Mesenchymal stem cell (in vitro differentiated cells and primary cell): ENCODE results near the gene CTDSP2. TPM values are rescaled to one million over a fixed set of nuclear protein-coding genes. Genes with fewer than 3 reads are reported as not detected.

Experiments used
- DNase-seq: peaks from one replicate; pipeline ENCODE4 v3.0.0-alpha.2; 2013
- H2AFZ ChIP-seq: one replicate; pipeline ENCODE4 v1.6.1; 2013; ENCODE audit warnings: low read depth, mild to moderate bottlenecking, control low read depth, inconsistent platforms, low read length, moderate library complexity
- H2AK5ac ChIP-seq: 2 replicates; pipeline ENCODE4 v1.6.1; 2013; ENCODE audit warnings: low read length, moderate library complexity, mild to moderate bottlenecking, inconsistent platforms; ENCODE audit not compliant: severe bottlenecking
- H2BK120ac ChIP-seq: one replicate; pipeline ENCODE4 v1.6.1; 2013; ENCODE audit warnings: low read depth, mild to moderate bottlenecking, inconsistent platforms, low read length, moderate library complexity
- H2BK12ac ChIP-seq, 2 experiments: one replicate each; pipeline ENCODE4 v1.6.1; 2013; ENCODE audit warnings: inconsistent platforms in 2 of 2, low read length in 2 of 2, mild to moderate bottlenecking in 2 of 2, moderate library complexity in 2 of 2, control low read depth in 1 of 2
- H2BK15ac ChIP-seq: one replicate; pipeline ENCODE4 v1.6.1; 2013; ENCODE audit warnings: mild to moderate bottlenecking, low read depth, inconsistent platforms; ENCODE audit not compliant: poor library complexity, severe bottlenecking
- H2BK5ac ChIP-seq: 2 replicates; pipeline ENCODE4 v1.6.1; 2013; ENCODE audit warnings: low read depth, mild to moderate bottlenecking, low read length, control low read depth, inconsistent platforms; ENCODE audit not compliant: poor library complexity, severe bottlenecking
- H3K14ac ChIP-seq, 2 experiments: one replicate each; pipeline ENCODE4 v1.6.1; 2013; ENCODE audit warnings: inconsistent platforms in 2 of 2, low read length in 2 of 2, control low read depth in 1 of 2, mild to moderate bottlenecking in 1 of 2, moderate library complexity in 1 of 2
- H3K18ac ChIP-seq, 2 experiments: one replicate each; pipeline ENCODE4 v1.6.1; 2013; ENCODE audit warnings: inconsistent platforms in 2 of 2, low read length in 2 of 2, control low read depth in 1 of 2, low read depth in 1 of 2, mild to moderate bottlenecking in 1 of 2
- H3K23ac ChIP-seq, 2 experiments: one replicate each; pipeline ENCODE4 v1.6.1; 2013; ENCODE audit warnings: inconsistent platforms in 2 of 2, low read length in 2 of 2, mild to moderate bottlenecking in 2 of 2, moderate library complexity in 2 of 2, control low read depth in 1 of 2
- H3K27ac ChIP-seq: 2 replicates; pipeline ENCODE4 v1.5.1; 2013; ENCODE audit warnings: mild to moderate bottlenecking, moderate library complexity, low read length, control low read depth, inconsistent platforms; ENCODE audit not compliant: poor library complexity, severe bottlenecking
- H3K27me3 ChIP-seq, 2 experiments: 2 replicates each; pipeline versions ENCODE4 v1.6.1 to v1.7.0; 2013; ENCODE audit warnings: low read length in 2 of 2, mild to moderate bottlenecking in 2 of 2, moderate library complexity in 2 of 2, control low read depth in 1 of 2, inconsistent platforms in 1 of 2; ENCODE audit not compliant: control insufficient read depth in 1 of 2, insufficient read depth in 1 of 2
- H3K36me3 ChIP-seq, 2 experiments: 2 replicates each; pipeline versions ENCODE4 v1.6.1 to v1.7.0; 2013; ENCODE audit warnings: low read length in 2 of 2, control low read depth in 1 of 2, inconsistent platforms in 1 of 2, low read depth in 1 of 2, mild to moderate bottlenecking in 1 of 2; ENCODE audit not compliant: insufficient read depth in 2 of 2, control insufficient read depth in 1 of 2
- H3K4ac ChIP-seq, 2 experiments: one replicate each; pipeline ENCODE4 v1.6.1; 2013; ENCODE audit warnings: inconsistent platforms in 2 of 2, low read length in 2 of 2, mild to moderate bottlenecking in 2 of 2, moderate library complexity in 2 of 2, control low read depth in 1 of 2, low read depth in 1 of 2
- H3K4me1 ChIP-seq: 2 replicates; pipeline ENCODE4 v1.6.1; 2013; ENCODE audit warnings: low read depth, low read length, control low read depth; ENCODE audit not compliant: control insufficient read depth, insufficient read depth
- H3K4me2 ChIP-seq: 2 replicates; pipeline ENCODE4 v1.6.1; 2013; ENCODE audit warnings: low read length, mild to moderate bottlenecking, inconsistent platforms; ENCODE audit not compliant: poor library complexity, severe bottlenecking
- H3K4me3 ChIP-seq, 2 experiments: 2 replicates each; pipeline versions ENCODE4 v1.5.1 to v1.7.0; 2013; ENCODE audit warnings: low read length in 2 of 2, mild to moderate bottlenecking in 2 of 2, control low read depth in 1 of 2, low read depth in 1 of 2; ENCODE audit not compliant: insufficient read depth in 1 of 2
- H3K79me1 ChIP-seq: replicated peaks from 2 replicates; pipeline ENCODE4 v1.6.1; 2013; ENCODE audit warnings: mild to moderate bottlenecking, control low read depth, low read length, inconsistent platforms; ENCODE audit not compliant: poor library complexity, severe bottlenecking
- H3K9ac ChIP-seq: 2 replicates; pipeline ENCODE4 v1.7.0; 2013; ENCODE audit warnings: mild to moderate bottlenecking, low read length, moderate library complexity
- H3K9me3 ChIP-seq: 2 replicates; pipeline ENCODE4 v1.7.0; 2013; ENCODE audit warnings: mild to moderate bottlenecking, low read length; ENCODE audit not compliant: control insufficient read depth
- H4K8ac ChIP-seq: one replicate; pipeline ENCODE4 v1.6.1; 2013; ENCODE audit warnings: inconsistent platforms, mild to moderate bottlenecking, low read length, moderate library complexity
- H4K91ac ChIP-seq: one replicate; pipeline ENCODE4 v1.6.1; 2013; ENCODE audit warnings: mild to moderate bottlenecking, low read length, inconsistent platforms
- WGBS: methylation state at CpG from one replicate; pipeline ENCODE4 v1.1.7; 2013; ENCODE audit warnings: mixed read lengths; 5-methylcytosine and 5-hydroxymethylcytosine counted together
- polyA plus RNA-seq, 2 experiments: library from polyadenylated mRNA; stranded (reverse); fragments of 200-250 nt; gene quantifications; one replicate each; pipeline ENCODE4 v1.2.3, GENCODE V29; 2013

CTDSP2 gene
- 136 TPM for polyA plus RNA-seq (2013, experiment 1 of 2)
- polyA plus RNA-seq (2013, experiment 2 of 2): 129 TPM

GRCh38 chr12:57846577-57847319 is at the start of gene CTDSP2:
Gene CTDSP2, minus strand, starts transcription at chr12:57846729. Its CDS starts 294 bp downstream, at chr12:57846435.
- Histone ChIP-seq H3K36me3 (peaks cover 0 to 9% of the 10 kb centered on the region in 2 experiments), H4K8ac (peak within 1 kb of the TSS; percentile 95), H2BK5ac (peak within 1 kb of the TSS; percentile 98), H2BK120ac (peak within 1 kb of the TSS; percentile 100), H3K14ac (peak within 1 kb of the TSS; percentile 78 to 96), H4K91ac (peak within 1 kb of the TSS; percentile 98), H3K27ac (peak within 1 kb of the TSS; percentile 95), H3K18ac (peak within 1 kb of the TSS; percentile 99 to 100), H3K4me2 (peak within 1 kb of the TSS; percentile 54), H2AK5ac (no peak within 1 kb of the TSS), H3K23ac (peak within 1 kb of the TSS in 1 of 2 experiments; percentile 75), H2BK12ac (peak within 1 kb of the TSS; percentile 7 to 91), H3K4me1 (peaks cover 17% of the 10 kb centered on the region), H3K79me1 (no peaks in the 10 kb centered on the region), H3K4ac (peak within 1 kb of the TSS; percentile 77 to 99), H3K4me3 (peak within 1 kb of the TSS; percentile 93 to 95), H3K9me3 (no peaks in the 10 kb centered on the region), H3K9ac (peak within 1 kb of the TSS; percentile 99), H2AFZ (no peak within 1 kb of the TSS), H2BK15ac (peak within 1 kb of the TSS; percentile 100), H3K27me3 (no peaks in the 10 kb centered on the region)
- DNase-seq: peak; percentile 98
- WGBS: under 1% methylated on average over 30 of the region's 58 CpGs

GRCh38 chr12:57896115-57896433 is 49.5 kb upstream of the CTDSP2 start:
- Histone ChIP-seq H2BK5ac (peak overlapping the region; percentile 96), H2BK12ac (peak overlapping the region; percentile 75 to 94), H2AK5ac (peak overlapping the region; percentile 96), H3K9me3 (no peaks in the 10 kb centered on the region), H3K4me2 (peak overlapping the region; percentile 85), H3K23ac (peak overlapping the region in 1 of 2 experiments; percentile 81), H3K27me3 (no peaks in the 10 kb centered on the region), H3K36me3 (no peaks in the 10 kb centered on the region), H3K79me1 (peaks cover 8% of the 10 kb centered on the region), H4K8ac (peak overlapping the region; percentile 57), H3K4me3 (peak overlapping the region; percentile 56 to 60), H3K18ac (peak overlapping the region; percentile 100), H3K4ac (peak overlapping the region; percentile 100), H3K9ac (peak overlapping the region; percentile 80), H3K14ac (peak overlapping the region; percentile 89 to 95), H3K27ac (peak overlapping the region; percentile 59), H2AFZ (no peak overlapping the region), H3K4me1 (peaks cover 33% of the 10 kb centered on the region), H4K91ac (peak overlapping the region; percentile 100), H2BK15ac (peak overlapping the region; percentile 96), H2BK120ac (peak overlapping the region; percentile 100)
- WGBS: 25% methylated on average over 6 of the region's 6 CpGs
- peak; percentile 39 for DNase-seq

- H3K14ac ChIP-seq: peak overlapping the region in 1 of 2 experiments; percentile 57
- H3K4me2 ChIP-seq: peak overlapping the region; percentile 85
- H3K36me3 ChIP-seq: no peaks in the 10 kb centered on the region
- H2BK120ac ChIP-seq: peak overlapping the region; percentile 100
- H4K8ac ChIP-seq: peak overlapping the region; percentile 57
- peaks cover 33% of the 10 kb centered on the region for H3K4me1 ChIP-seq
- peak overlapping the region; percentile 92 for H2BK15ac ChIP-seq
- peak overlapping the region; percentile 29 to 81 for H3K23ac ChIP-seq
- H2BK12ac ChIP-seq: peak overlapping the region; percentile 94 to 100
- no peaks in the 10 kb centered on the region for H3K9me3 ChIP-seq
- peak overlapping the region in 1 of 2 experiments; percentile 66 for H3K4me3 ChIP-seq
- peak overlapping the region; percentile 100 for H4K91ac ChIP-seq
- H3K4ac ChIP-seq: peak overlapping the region; percentile 100
- H3K27me3 ChIP-seq: no peaks in the 10 kb centered on the region
- H2BK5ac ChIP-seq: peak overlapping the region; percentile 96
- H2AK5ac ChIP-seq: peak overlapping the region; percentile 96
- H3K9ac ChIP-seq: peak overlapping the region; percentile 80
- peaks cover 8% of the 10 kb centered on the region for H3K79me1 ChIP-seq
- DNase-seq: peak; percentile 56
- no peak overlapping the region for H2AFZ ChIP-seq
- peak overlapping the region; percentile 59 for H3K27ac ChIP-seq
- 37% methylated on average over 5 of the region's 5 CpGs for WGBS
- peak overlapping the region; percentile 100 for H3K18ac ChIP-seq
These were observed 49.0 kb upstream of the CTDSP2 start for GRCh38 chr12:57895389-57896114.
